GM19468 (cell line): Measurements from ENCODE around the gene ATXN7L1.

Experiments used
- ATAC-seq: cut with Tn5 transposase; IDR thresholded peaks from one replicate; pipeline ENCODE4 v1.9.1; 2021; ENCODE audit warnings: mild to moderate bottlenecking, moderate library complexity, moderate number of reproducible peaks; ENCODE audit not compliant: unreplicated experiment; ENCODE audit errors: extremely low read depth

ATXN7L1 gene

DNA sequence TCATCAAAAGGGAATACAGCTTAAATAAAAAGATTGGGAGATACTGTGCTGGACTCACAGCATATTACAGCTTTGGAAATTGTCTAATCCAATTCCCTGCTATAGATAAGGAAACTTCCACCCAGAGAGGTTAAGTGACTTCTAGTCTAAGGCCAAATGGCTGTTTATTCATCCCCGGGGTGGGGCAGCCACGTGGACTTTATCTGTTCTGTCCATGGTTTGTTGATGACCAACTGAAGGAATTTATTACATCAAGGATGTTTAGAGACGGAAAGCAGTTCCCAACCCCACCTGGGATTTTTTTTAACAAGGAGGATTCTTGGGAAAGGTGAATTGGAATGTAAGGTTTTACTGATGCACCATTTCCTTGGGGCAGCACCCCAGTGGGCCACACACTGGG, 88.6 kb downstream of the ATXN7L1 start:
- ATAC-seq = no peak

DNA sequence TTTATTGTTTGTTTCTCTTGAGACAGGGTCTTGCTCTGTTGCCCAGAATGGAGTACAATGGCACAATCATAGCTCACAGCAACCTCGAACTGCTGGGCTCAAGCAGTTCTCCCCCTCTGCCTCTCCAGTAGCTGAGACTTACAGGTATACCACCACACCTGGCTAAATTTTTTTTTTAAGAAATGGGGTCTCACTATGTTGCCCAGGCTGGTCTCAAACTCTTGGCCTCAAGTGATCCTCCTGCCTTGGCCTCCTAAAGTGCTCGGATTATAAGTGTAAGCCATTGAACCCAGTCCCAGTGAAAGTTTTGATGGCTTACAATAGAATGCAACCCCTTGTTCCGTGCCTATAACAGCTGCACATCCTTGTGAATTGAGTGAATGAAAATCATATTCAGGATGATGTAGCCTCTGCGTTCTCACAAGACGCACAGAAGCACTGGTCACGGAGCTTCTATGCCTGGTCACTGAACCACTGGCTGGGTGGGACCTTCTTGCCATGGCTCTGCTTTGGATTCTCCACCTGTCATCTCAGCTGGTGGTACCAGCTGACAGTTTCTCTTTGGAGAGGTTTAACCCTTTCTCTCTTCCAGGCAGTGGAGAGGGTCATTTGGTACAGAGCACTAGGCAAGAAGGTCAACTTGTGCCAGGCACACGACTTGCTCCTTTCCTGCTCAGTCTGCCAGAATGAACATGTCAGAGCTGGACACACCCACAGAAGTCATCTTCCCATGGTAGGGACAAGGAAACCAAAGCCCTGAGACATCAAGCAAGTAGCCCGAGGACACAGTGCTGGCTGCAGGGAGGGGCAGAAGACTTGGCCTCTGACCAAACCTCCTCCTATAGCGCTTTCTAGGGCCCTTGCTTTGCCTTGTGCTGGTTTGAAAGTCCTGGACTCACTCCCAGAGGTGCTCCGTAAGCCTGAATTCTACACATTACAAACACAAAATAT, 89.6 kb downstream of the ATXN7L1 start:
- no peak for ATAC-seq

- ATAC-seq = no peak
Measured at GRCh38 chr7:105782391-105783042, 93.9 kb downstream of the ATXN7L1 start.

GRCh38 chr7:105779856-105780780, 96.3 kb downstream of the ATXN7L1 start:
- no peak for ATAC-seq

- no peak for ATAC-seq
Measured at GRCh38 chr7:105778956-105779355, 97.4 kb downstream of the ATXN7L1 start.

GRCh38 chr7:105776986-105777910, 99.2 kb downstream of the ATXN7L1 start:
- ATAC-seq = no peak

DNA sequence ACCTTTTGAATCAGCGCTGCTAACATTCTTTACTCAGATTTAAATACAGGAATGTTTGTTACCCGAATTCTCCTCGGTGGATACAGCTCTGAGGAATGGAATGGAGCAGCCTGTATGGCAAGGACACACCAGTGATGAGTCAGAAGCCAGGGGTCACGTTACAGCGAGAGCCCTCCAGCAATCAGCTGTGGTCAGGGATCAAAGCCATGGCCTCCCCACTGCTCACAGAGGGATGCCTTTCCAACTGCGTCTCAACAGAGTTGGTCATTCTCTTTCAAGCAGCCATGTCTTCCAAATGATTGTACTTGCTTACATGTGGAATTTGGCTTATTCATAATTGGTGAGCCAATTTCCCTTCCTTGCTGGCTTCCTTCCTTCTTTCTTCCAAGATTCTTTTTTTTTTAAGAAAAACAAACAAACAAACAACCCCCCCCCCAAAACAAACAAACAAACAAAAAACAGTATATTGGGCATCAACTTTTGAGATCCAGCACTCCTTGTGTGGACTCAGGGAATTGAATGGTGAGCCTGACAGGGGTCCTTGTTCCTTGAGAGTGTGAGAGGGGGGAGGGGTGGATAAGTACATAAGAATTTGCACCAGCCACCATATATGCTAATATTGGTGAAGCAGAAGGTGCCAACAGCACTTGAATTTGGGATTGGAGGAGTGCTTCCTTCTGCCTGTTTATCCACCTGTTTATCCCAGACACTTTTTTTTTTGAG, 100.2 kb downstream of the ATXN7L1 start:
- ATAC-seq = no peak

GRCh38 chr7:105775580-105775979, 100.8 kb downstream of the ATXN7L1 start:
- ATAC-seq = no peak

DNA sequence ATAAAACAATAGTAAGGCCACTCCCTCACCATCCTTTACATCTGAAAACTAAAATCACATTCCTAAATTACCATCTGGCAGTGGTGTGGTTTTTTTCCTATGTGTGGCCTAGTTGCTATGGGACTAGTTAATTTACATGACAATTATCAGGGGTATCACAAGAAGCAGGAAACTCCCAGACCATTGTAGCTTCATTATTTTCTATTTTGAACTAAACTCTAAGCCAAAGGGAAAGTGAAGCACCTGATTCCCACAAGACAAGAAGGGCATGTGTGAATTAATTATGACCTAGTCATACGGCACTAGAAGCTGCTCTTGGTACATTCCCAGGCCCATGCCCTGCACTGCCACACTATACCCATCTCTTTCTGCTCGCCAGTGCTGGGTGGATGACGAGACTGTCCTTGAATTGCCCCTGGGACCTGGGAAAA, 103.4 kb downstream of the ATXN7L1 start:
- ATAC-seq = no peak

- ATAC-seq = no peak
Measured at GRCh38 chr7:105769901-105770628, 106.3 kb downstream of the ATXN7L1 start.

DNA sequence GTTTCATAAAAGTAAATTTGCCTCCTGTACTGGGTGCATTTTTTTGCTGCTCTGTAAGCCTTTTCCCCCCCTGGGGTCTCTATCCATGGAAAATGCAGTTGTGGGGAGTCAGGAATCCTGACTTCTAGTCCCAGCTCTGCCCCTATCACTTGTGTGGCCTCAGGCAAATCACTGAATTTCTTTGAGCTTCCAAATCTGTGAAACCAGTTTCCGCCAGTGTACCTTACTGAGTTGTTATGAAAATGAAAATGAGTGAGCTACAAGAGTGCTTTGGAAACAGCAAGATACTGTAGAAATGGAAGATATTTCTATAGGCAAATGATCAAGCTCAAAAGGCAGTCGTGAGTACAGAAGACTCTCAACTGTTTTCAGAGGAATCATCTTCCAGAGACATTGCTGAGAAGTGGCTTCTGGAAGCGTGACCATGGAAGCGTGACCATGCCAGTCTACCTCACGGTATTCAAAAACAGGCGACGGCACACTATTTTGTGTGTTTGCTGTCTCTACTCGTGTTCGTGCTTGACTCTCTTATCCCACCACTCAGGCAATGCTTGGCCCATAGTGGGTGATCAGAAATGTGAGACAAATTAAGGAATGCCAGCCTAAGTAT, 107.4 kb downstream of the ATXN7L1 start:
- ATAC-seq = no peak

- no peak for ATAC-seq
Measured at GRCh38 chr7:105768117-105768516, 108.3 kb downstream of the ATXN7L1 start.

- no peak for ATAC-seq
Measured at GRCh38 chr7:105766421-105767073, 109.9 kb downstream of the ATXN7L1 start.

GRCh38 chr7:105765846-105766245, 110.6 kb downstream of the ATXN7L1 start:
- no peak for ATAC-seq

DNA sequence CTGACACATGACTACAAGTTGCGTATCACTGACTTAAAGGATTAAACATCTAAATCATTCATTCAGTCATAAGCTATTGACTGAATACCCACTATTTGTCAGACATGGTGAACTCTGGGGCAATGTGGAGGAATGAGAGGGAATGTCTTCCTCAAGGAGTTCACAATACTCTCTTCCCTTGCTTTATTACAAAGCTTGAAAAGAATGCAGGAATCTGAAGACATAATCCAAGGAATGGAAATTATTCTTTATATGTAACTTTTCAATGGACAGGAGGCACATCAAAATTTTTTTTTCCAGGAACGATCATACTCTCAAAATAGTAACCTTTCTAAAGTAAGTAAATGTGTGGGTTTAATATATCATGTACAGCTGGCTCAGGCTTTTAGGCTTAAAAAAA, 111.9 kb downstream of the ATXN7L1 start:
- no peak for ATAC-seq

DNA sequence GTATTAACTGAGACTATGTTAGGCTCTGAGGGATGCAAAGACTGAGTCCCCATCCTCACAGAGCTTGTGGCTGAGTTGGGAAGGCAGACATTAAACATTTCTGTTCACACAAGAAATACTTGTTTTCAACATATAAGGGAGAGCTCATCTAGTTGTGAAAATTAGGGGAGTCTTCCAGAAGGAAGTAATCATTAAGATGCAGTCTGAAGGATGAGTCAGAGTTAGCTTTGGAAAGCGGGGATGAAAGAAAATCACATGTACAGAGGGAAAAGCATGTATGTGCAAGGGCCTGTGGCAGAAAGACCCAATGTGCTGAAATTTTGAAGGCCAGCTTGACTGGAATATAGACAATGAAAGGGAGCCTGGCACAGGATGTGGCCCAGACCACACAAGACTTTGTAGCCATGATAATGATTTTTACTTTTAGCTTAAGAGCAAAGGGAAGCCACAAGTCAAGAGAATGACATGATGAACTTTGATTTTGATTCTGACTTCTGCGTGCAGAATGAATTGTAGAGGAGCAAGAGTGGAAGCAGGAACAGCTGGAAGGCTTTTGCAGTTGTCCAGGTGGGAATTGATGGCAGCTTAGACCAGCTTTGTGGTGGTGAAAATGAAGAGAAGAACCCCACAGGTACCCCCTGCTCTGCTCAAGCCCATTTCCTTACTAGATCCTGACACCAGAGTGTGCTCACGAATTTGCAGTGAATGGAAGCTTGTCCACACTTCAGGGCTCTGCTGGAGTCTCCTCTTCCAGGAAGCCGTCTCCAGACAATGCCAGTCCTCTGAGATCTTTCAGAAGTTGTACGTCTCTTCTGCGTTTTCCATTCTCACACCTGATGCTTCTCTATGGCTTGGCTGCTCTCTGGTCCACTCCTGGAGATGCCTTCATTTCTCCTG, 115.6 kb downstream of the ATXN7L1 start:
- no peak for ATAC-seq
